Measurements from ENCODE around the gene HDDC2.

Gene HDDC2

DNA sequence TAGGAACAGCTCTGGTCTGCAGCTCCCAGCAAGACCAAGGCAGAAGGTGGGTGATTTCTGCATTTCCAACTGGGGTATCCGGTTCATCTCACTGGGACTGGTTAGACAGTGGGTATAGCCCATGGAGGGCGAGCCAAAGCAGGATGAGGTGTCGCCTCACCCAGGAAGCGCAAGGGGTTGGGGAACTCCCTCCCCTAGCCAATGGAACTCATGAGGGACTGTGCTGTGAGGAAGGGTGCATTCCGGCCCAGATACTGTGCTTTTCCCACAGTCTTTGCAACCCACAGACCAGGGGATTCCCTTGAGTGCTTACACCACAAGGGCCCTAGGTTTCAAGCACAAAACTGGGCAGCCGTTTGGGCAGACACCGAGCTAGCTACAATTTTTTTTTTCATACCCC is 21.8 kb downstream of the HDDC2 start:
- Histone ChIP-seq H4K8ac (ENCODE audit: low read depth, low read length) (no peak overlapping the region), H3K9me3 (replicated peaks in 1 of 2; ENCODE audit: control insufficient read depth in 2 of 2, insufficient read depth in 1 of 2, low read depth in 1 of 2, low read length in 2 of 2) (peaks cover 0 to 14% of the 10 kb centered on the region in 2 donors), H2BK120ac (ENCODE audit: low read depth, low read length) (no peak overlapping the region), H2AFZ (ENCODE audit: low read length) (no peak overlapping the region), H3K18ac (ENCODE audit: low read length) (no peak overlapping the region), H3K4me1 (ENCODE audit: control insufficient read depth in 2 of 2, insufficient read depth in 1 of 2, low read depth in 1 of 2, low read length in 2 of 2) (peaks cover 0 to 6% of the 10 kb centered on the region in 2 donors), H3K9ac (ENCODE audit: low read depth, low read length, poor library complexity) (no peak overlapping the region), H3K4me3 (ENCODE audit: low read length in 2 of 2) (no peak overlapping the region), H2BK15ac (ENCODE audit: low read length) (no peak overlapping the region), H3K27me3 (ENCODE audit: control insufficient read depth in 3 of 3, insufficient read depth in 3 of 3, low read depth in 1 of 3, low read length in 3 of 3) (no peaks in the 10 kb centered on the region), H3K36me3 (replicated peaks in 1 of 2; ENCODE audit: control insufficient read depth in 2 of 2, insufficient read depth in 2 of 2, low read length in 2 of 2) (peaks cover 8 to 40% of the 10 kb centered on the region in 2 donors), H2BK12ac (ENCODE audit: low read length) (no peak overlapping the region), H3K4me2 (ENCODE audit: insufficient read depth, low read length, poor library complexity, severe bottlenecking) (no peak overlapping the region), H3K27ac (replicated peaks; ENCODE audit: low read length) (no peak overlapping the region), H3K4ac (ENCODE audit: low read length) (no peak overlapping the region), H3K23ac (ENCODE audit: low read depth, low read length, poor library complexity) (no peak overlapping the region), H3K79me1 (ENCODE audit: low read depth, low read length) (no peaks in the 10 kb centered on the region), H3K14ac (ENCODE audit: low read length) (no peak overlapping the region), H2BK5ac (ENCODE audit: low read length) (no peak overlapping the region), H4K91ac (ENCODE audit: low read depth, low read length, poor library complexity) (no peak overlapping the region), H2AK5ac (ENCODE audit: low read depth, low read length) (no peak overlapping the region)
- no peak for DNase-seq (ENCODE audit: low spot score)
- WGBS, 2 donors (ENCODE audit: extremely low coverage in 2 of 2, insufficient read length in 2 of 2, insufficient replicate concordance in 1 of 2): no CpG with 5 or more reads among the region's 7 CpGs

DNA sequence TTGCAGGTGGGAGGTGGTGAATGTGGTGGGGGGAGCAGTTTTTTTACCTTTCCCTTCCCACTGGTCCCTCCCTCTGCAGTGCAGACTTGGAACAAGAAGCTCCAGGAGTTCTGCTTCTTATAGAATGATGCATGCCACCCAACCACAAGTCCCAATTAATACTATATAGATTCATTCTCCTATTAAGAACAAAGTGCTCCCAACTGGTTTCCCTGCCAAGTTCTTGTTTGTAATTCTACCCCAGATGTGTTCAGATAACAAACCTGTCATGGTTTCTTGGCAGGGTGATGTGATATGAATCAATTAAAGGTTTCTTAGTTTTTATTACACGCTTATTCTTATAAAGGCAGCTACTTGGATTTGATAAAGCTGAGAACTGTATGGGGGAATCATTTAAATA is 23.9 kb downstream of the HDDC2 start:
- Histone ChIP-seq H2BK120ac (ENCODE audit: low read depth, low read length) (no peak overlapping the region), H3K14ac (ENCODE audit: low read length) (no peak overlapping the region), H2AFZ (ENCODE audit: low read length) (no peak overlapping the region), H3K36me3 (replicated peaks in 1 of 2; ENCODE audit: control insufficient read depth in 2 of 2, insufficient read depth in 2 of 2, low read length in 2 of 2) (peaks cover 17 to 51% of the 10 kb centered on the region in 2 donors), H2AK5ac (ENCODE audit: low read depth, low read length) (no peak overlapping the region), H3K27me3 (ENCODE audit: control insufficient read depth in 3 of 3, insufficient read depth in 3 of 3, low read depth in 1 of 3, low read length in 3 of 3) (no peaks in the 10 kb centered on the region), H3K4me2 (ENCODE audit: insufficient read depth, low read length, poor library complexity, severe bottlenecking) (no peak overlapping the region), H3K4me3 (ENCODE audit: low read length in 2 of 2) (no peak overlapping the region), H2BK15ac (ENCODE audit: low read length) (no peak overlapping the region), H3K4me1 (ENCODE audit: control insufficient read depth in 2 of 2, insufficient read depth in 1 of 2, low read depth in 1 of 2, low read length in 2 of 2) (peaks cover 0 to 9% of the 10 kb centered on the region in 2 donors), H3K9ac (ENCODE audit: low read depth, low read length, poor library complexity) (no peak overlapping the region), H3K18ac (ENCODE audit: low read length) (no peak overlapping the region), H2BK5ac (ENCODE audit: low read length) (no peak overlapping the region), H2BK12ac (ENCODE audit: low read length) (no peak overlapping the region), H3K4ac (ENCODE audit: low read length) (no peak overlapping the region), H3K27ac (replicated peaks; ENCODE audit: low read length) (no peak overlapping the region), H3K79me1 (ENCODE audit: low read depth, low read length) (no peaks in the 10 kb centered on the region), H3K23ac (ENCODE audit: low read depth, low read length, poor library complexity) (no peak overlapping the region), H4K91ac (ENCODE audit: low read depth, low read length, poor library complexity) (no peak overlapping the region), H3K9me3 (replicated peaks in 1 of 2; ENCODE audit: control insufficient read depth in 2 of 2, insufficient read depth in 1 of 2, low read depth in 1 of 2, low read length in 2 of 2) (peaks cover 0 to 14% of the 10 kb centered on the region in 2 donors), H4K8ac (ENCODE audit: low read depth, low read length) (no peak overlapping the region)
- no CpG with 5 or more reads among the region's 1 CpG for WGBS, 2 donors (ENCODE audit: extremely low coverage in 2 of 2, insufficient read length in 2 of 2, insufficient replicate concordance in 1 of 2)
- DNase-seq (ENCODE audit: low spot score): no peak

GRCh38 chr6:125275779-125276178 is 26.0 kb downstream of the HDDC2 start:
- Histone ChIP-seq H3K23ac (ENCODE audit: low read depth, low read length, poor library complexity) (no peak overlapping the region), H2BK120ac (ENCODE audit: low read depth, low read length) (no peak overlapping the region), H3K27ac (replicated peaks; ENCODE audit: low read length) (no peak overlapping the region), H4K91ac (ENCODE audit: low read depth, low read length, poor library complexity) (no peak overlapping the region), H2BK12ac (ENCODE audit: low read length) (no peak overlapping the region), H4K8ac (ENCODE audit: low read depth, low read length) (no peak overlapping the region), H3K4me3 (ENCODE audit: low read length in 2 of 2) (no peak overlapping the region), H3K18ac (ENCODE audit: low read length) (no peak overlapping the region), H3K9ac (ENCODE audit: low read depth, low read length, poor library complexity) (no peak overlapping the region), H3K79me1 (ENCODE audit: low read depth, low read length) (no peaks in the 10 kb centered on the region), H2AK5ac (ENCODE audit: low read depth, low read length) (no peak overlapping the region), H3K4ac (ENCODE audit: low read length) (no peak overlapping the region), H3K4me2 (ENCODE audit: insufficient read depth, low read length, poor library complexity, severe bottlenecking) (no peak overlapping the region), H2BK5ac (ENCODE audit: low read length) (no peak overlapping the region), H3K4me1 (ENCODE audit: control insufficient read depth in 2 of 2, insufficient read depth in 1 of 2, low read depth in 1 of 2, low read length in 2 of 2) (peaks cover 0 to 9% of the 10 kb centered on the region in 2 donors), H2AFZ (ENCODE audit: low read length) (no peak overlapping the region), H2BK15ac (ENCODE audit: low read length) (no peak overlapping the region), H3K14ac (ENCODE audit: low read length) (no peak overlapping the region), H3K9me3 (replicated peaks in 1 of 2; ENCODE audit: control insufficient read depth in 2 of 2, insufficient read depth in 1 of 2, low read depth in 1 of 2, low read length in 2 of 2) (peaks cover 0 to 3% of the 10 kb centered on the region in 2 donors), H3K27me3 (ENCODE audit: control insufficient read depth in 3 of 3, insufficient read depth in 3 of 3, low read depth in 1 of 3, low read length in 3 of 3) (no peaks in the 10 kb centered on the region), H3K36me3 (replicated peaks in 1 of 2; ENCODE audit: control insufficient read depth in 2 of 2, insufficient read depth in 2 of 2, low read length in 2 of 2) (peaks cover 24 to 53% of the 10 kb centered on the region in 2 donors)
- no peak for DNase-seq (ENCODE audit: low spot score)
- WGBS, 2 donors (ENCODE audit: extremely low coverage in 2 of 2, insufficient read length in 2 of 2, insufficient replicate concordance in 1 of 2): no CpG with 5 or more reads among the region's 3 CpGs

- Histone ChIP-seq H3K4me2 (ENCODE audit: insufficient read depth, low read length, poor library complexity, severe bottlenecking) (no peak overlapping the region), H3K23ac (ENCODE audit: low read depth, low read length, poor library complexity) (no peak overlapping the region), H3K9ac (ENCODE audit: low read depth, low read length, poor library complexity) (no peak overlapping the region), H3K9me3 (replicated peaks in 1 of 2; ENCODE audit: control insufficient read depth in 2 of 2, insufficient read depth in 1 of 2, low read depth in 1 of 2, low read length in 2 of 2) (no peaks in the 10 kb centered on the region), H4K8ac (ENCODE audit: low read depth, low read length) (no peak overlapping the region), H3K14ac (ENCODE audit: low read length) (no peak overlapping the region), H2AFZ (ENCODE audit: low read length) (no peak overlapping the region), H3K79me1 (ENCODE audit: low read depth, low read length) (no peaks in the 10 kb centered on the region), H3K4ac (ENCODE audit: low read length) (no peak overlapping the region), H4K91ac (ENCODE audit: low read depth, low read length, poor library complexity) (no peak overlapping the region), H3K4me3 (ENCODE audit: low read length in 2 of 2) (no peak overlapping the region), H3K27me3 (ENCODE audit: control insufficient read depth in 3 of 3, insufficient read depth in 3 of 3, low read depth in 1 of 3, low read length in 3 of 3) (no peaks in the 10 kb centered on the region), H3K18ac (ENCODE audit: low read length) (no peak overlapping the region), H3K4me1 (ENCODE audit: control insufficient read depth in 2 of 2, insufficient read depth in 1 of 2, low read depth in 1 of 2, low read length in 2 of 2) (peaks cover 0 to 9% of the 10 kb centered on the region in 2 donors), H2BK120ac (ENCODE audit: low read depth, low read length) (no peak overlapping the region), H2BK12ac (ENCODE audit: low read length) (no peak overlapping the region), H3K27ac (replicated peaks; ENCODE audit: low read length) (no peak overlapping the region), H2AK5ac (ENCODE audit: low read depth, low read length) (no peak overlapping the region), H2BK5ac (ENCODE audit: low read length) (no peak overlapping the region), H3K36me3 (replicated peaks in 1 of 2; ENCODE audit: control insufficient read depth in 2 of 2, insufficient read depth in 2 of 2, low read length in 2 of 2) (peaks cover 20 to 45% of the 10 kb centered on the region in 2 donors), H2BK15ac (ENCODE audit: low read length) (no peak overlapping the region)
- WGBS, 2 donors (ENCODE audit: extremely low coverage in 2 of 2, insufficient read length in 2 of 2, insufficient replicate concordance in 1 of 2): no CpG with 5 or more reads among the region's 3 CpGs
- no peak for DNase-seq (ENCODE audit: low spot score)
Measured at GRCh38 chr6:125274935-125275334, 26.8 kb downstream of the HDDC2 start.

Data from neuronal stem cell (in vitro differentiated cells).